GM12874 (cell line): ENCODE results near the gene SCRN1.

Experiments
- CTCF ChIP-seq: IDR thresholded peaks from 2 replicates; pipeline ENCODE4 v1.5.1; 2011; ENCODE audit warnings: low read depth, mild to moderate bottlenecking, control low read depth, low read length, moderate library complexity; ENCODE audit not compliant: insufficient read depth

SCRN1 gene

GRCh38 chr7:29922921-29923700 is 66.5 kb downstream of the SCRN1 start:
- TF ChIP-seq CTCF = no peak

GRCh38 chr7:29921404-29922010 is 68.1 kb downstream of the SCRN1 start:
- TF ChIP-seq CTCF = peak; percentile 89

- TF ChIP-seq CTCF = no peak
These were observed 69.1 kb downstream of the SCRN1 start for GRCh38 chr7:29920491-29920890.

- no peak for TF ChIP-seq CTCF
These were observed 69.8 kb downstream of the SCRN1 start for GRCh38 chr7:29919790-29920189.

GRCh38 chr7:29918850-29919249 is 70.8 kb downstream of the SCRN1 start:
- no peak for TF ChIP-seq CTCF

GRCh38 chr7:29917641-29918040 is 72.0 kb downstream of the SCRN1 start:
- TF ChIP-seq CTCF = no peak

GRCh38 chr7:29915481-29916215 is 74.0 kb downstream of the SCRN1 start:
- no peak for TF ChIP-seq CTCF
